ENCODE results near the gene DMGDH. TPM values are rescaled to one million over a fixed set of nuclear protein-coding genes. Genes with fewer than 3 reads are reported as not detected.

Gene DMGDH
- total and polyA plus RNA-seq, 12 donors, result 2.8 to 14.5 (median 8.3) TPM

GRCh38 chr5:79047199-79047598, 22.3 kb downstream of the DMGDH start:
- intact Hi-C loops (cut with DNase I), result no loop called here
- H3K27me3 ChIP-seq, result no peaks in the 10 kb centered on the region
- no peak for TF ChIP-seq POLR2A (IDR thresholded peaks at IDR 0.05)
- TF ChIP-seq, protein P1, sequence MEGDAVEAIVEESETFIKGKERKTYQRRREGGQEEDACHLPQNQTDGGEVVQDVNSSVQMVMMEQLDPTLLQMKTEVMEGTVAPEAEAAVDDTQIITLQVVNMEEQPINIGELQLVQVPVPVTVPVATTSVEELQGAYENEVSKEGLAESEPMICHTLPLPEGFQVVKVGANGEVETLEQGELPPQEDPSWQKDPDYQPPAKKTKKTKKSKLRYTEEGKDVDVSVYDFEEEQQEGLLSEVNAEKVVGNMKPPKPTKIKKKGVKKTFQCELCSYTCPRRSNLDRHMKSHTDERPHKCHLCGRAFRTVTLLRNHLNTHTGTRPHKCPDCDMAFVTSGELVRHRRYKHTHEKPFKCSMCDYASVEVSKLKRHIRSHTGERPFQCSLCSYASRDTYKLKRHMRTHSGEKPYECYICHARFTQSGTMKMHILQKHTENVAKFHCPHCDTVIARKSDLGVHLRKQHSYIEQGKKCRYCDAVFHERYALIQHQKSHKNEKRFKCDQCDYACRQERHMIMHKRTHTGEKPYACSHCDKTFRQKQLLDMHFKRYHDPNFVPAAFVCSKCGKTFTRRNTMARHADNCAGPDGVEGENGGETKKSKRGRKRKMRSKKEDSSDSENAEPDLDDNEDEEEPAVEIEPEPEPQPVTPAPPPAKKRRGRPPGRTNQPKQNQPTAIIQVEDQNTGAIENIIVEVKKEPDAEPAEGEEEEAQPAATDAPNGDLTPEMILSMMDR (IDR thresholded peaks at IDR 0.05), result no peak
- WGBS, 4 donors, result 89 to 92% (median 91%) methylated on average over 3 of the region's 3 CpGs
- no peak overlapping the region for H3K4me3 ChIP-seq
- no peak overlapping the region for H3K27ac ChIP-seq
- no peaks in the 10 kb centered on the region for H3K36me3 ChIP-seq (replicated peaks in 1 of 2)
- H3K4me1 ChIP-seq (replicated peaks in 1 of 2), result no peaks in the 10 kb centered on the region
- DNase-seq, result no peak
- no peaks in the 10 kb centered on the region for H3K9me3 ChIP-seq (replicated peaks in 1 of 3)

DNA sequence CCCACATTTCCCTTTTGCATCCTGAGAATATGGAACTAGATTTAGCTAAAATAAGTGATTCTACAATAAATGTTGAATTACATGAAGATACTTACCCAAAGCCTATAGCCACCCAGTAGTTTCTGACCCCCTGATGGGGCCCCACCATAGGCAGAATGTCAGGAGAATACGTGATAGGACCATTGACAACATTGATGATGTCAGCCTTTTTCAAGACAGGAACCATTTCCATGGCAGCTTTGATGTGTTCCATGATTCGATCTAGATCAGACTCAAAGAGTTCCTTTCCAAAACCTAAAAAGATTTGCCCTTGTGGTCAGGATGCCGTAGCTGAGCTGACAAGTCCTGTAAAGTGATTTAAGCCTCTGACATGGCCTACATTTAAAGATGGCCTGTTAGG, 27.3 kb downstream of the DMGDH start:
- WGBS, 4 donors, result 80 to 90% (median 87%) methylated on average over 3 of the region's 3 CpGs
- no peaks in the 10 kb centered on the region for H3K9me3 ChIP-seq (replicated peaks in 1 of 3)
- intact Hi-C loops (cut with DNase I), result no loop called here

DNA sequence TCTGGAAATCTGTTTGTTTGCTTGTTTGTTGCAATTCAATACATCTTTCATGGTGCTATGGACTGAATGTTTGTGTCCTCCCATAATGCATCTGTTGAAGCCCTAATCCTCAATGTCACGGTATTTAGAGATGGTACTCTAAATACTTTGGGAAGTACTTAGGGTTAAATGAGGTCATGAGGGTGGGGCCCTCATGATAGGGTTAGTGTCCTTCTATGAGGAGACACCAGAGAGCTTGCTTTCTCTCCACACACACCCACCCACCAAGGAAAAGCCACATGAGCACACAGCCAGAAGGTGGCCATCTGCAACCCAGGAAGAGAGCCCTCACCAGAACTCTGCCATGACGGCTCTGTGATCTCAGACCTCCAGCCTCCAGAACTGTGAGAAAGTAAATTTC, 32.7 kb downstream of the DMGDH start:
- TF ChIP-seq, protein P1 (IDR thresholded peaks at IDR 0.05), result no peak
- TF ChIP-seq POLR2A (IDR thresholded peaks at IDR 0.05), result no peak
- 89 to 98% (median 97%) methylated on average over 2 of the region's 2 CpGs for WGBS, 4 donors
- intact Hi-C loops (cut with DNase I), result no loop called here

More for the DNA sequence above, 27.3 kb downstream of the DMGDH start:
- no peaks in the 10 kb centered on the region for H3K4me1 ChIP-seq (replicated peaks in 1 of 2)
- H3K27ac ChIP-seq, result no peak overlapping the region
- no peak for DNase-seq
- H3K4me3 ChIP-seq, result no peak overlapping the region
- TF ChIP-seq, protein P1 (IDR thresholded peaks at IDR 0.05), result no peak
- no peak for TF ChIP-seq POLR2A (IDR thresholded peaks at IDR 0.05)
- H3K36me3 ChIP-seq (replicated peaks in 1 of 2), result no peaks in the 10 kb centered on the region
- H3K27me3 ChIP-seq, result no peaks in the 10 kb centered on the region

GRCh38 chr5:79035237-79035636, 34.2 kb downstream of the DMGDH start:
- Histone ChIP-seq H3K4me1 (replicated peaks in 1 of 2) (no peaks in the 10 kb centered on the region), H3K9me3 (replicated peaks in 1 of 3) (no peaks in the 10 kb centered on the region), H3K27ac (no peak overlapping the region), H3K4me3 (no peak overlapping the region), H3K36me3 (replicated peaks in 1 of 2) (no peaks in the 10 kb centered on the region), H3K27me3 (no peaks in the 10 kb centered on the region)
- TF ChIP-seq POLR2A (IDR thresholded peaks at IDR 0.05), result no peak
- TF ChIP-seq, protein P1 (IDR thresholded peaks at IDR 0.05), result no peak
- DNase-seq, result no peak
- 81 to 92% (median 83%) methylated on average over 3 of the region's 3 CpGs for WGBS, 4 donors
- intact Hi-C loops (cut with DNase I), result no loop called here

More for the DNA sequence above, 32.7 kb downstream of the DMGDH start:
- H3K36me3 ChIP-seq (replicated peaks in 1 of 2), result no peaks in the 10 kb centered on the region
- DNase-seq, result no peak
- no peaks in the 10 kb centered on the region for H3K27me3 ChIP-seq
- H3K27ac ChIP-seq, result no peak overlapping the region
- H3K4me3 ChIP-seq, result no peak overlapping the region
- H3K4me1 ChIP-seq (replicated peaks in 1 of 2), result no peaks in the 10 kb centered on the region
- no peaks in the 10 kb centered on the region for H3K9me3 ChIP-seq (replicated peaks in 1 of 3)
